GM12878 (cell line): ENCODE data around the gene KCNJ13. TPM values are rescaled to one million over a fixed set of nuclear protein-coding genes. Genes with fewer than 3 reads are reported as not detected.

ENCODE experiments used
- ATAC-seq: fragments of 200-7000 bp; cut with Tn5 transposase; 3 replicates; pipeline ENCODE4 v1.9.1; 2020; ENCODE audit warnings: mild to moderate bottlenecking, moderate library complexity
- BruUV-seq: library from RNA; stranded (reverse); fragments of 400-500 nt; replicated peaks from 2 replicates; lab custom pipeline; 2021; lab: Mats Ljungman, UMichigan
- CTCF ChIA-PET: fragments of 300-600 bp; sonication (Branson Sonifier 250); formaldehyde crosslinking; extraction: SDS; loops from one replicate; lab custom pipeline; 2021; ENCODE audit warnings: inconsistent platforms; lab: Yijun Ruan, JAX
- POLR2A ChIA-PET: fragments of 350-600 bp; formaldehyde crosslinking; extraction: SDS; loops from one replicate; lab custom pipeline; 2021; ENCODE audit warnings: inconsistent platforms; lab: Charles Lee
- RAD21 ChIA-PET: fragments of 300-600 bp; sonication (Branson Sonifier 250); formaldehyde crosslinking; loops from one replicate; lab custom pipeline; 2023; ENCODE audit warnings: antibody characterized with exemption; ENCODE audit not compliant: unreplicated experiment; lab: Charles Lee
- SMC1A ChIA-PET: fragments of 300-600 bp; sonication (Branson Sonifier 250); formaldehyde crosslinking; loops from one replicate; lab custom pipeline; 2023; ENCODE audit not compliant: unreplicated experiment, uncharacterized antibody; lab: Charles Lee
- DNase-seq: peaks from one replicate; pipeline ENCODE4 v3.0.0-alpha.2; 2011; ENCODE audit warnings: low read depth, low spot score
- FAIRE-seq: peaks from 3 replicates; lab custom pipeline; 2011; peaks lifted over from hg19 to GRCh38; lab: Jason Lieb, UNC
- H2AFZ ChIP-seq: 2 replicates; pipeline ENCODE4 v1.6.0; 2011; ENCODE audit warnings: low read depth, low read length, control low read depth; ENCODE audit not compliant: control insufficient read depth
- H3K27ac ChIP-seq: 2 replicates; pipeline ENCODE4 v1.5.1; 2011; ENCODE audit warnings: control low read depth; ENCODE audit not compliant: control insufficient read depth, insufficient read depth
- H3K27me3 ChIP-seq, 2 experiments: replicated peaks in 1 of 2; 2 replicates each; pipeline versions ENCODE4 v1.6.0 to v1.6.1; 2011; ENCODE audit warnings: low read length in 1 of 2; ENCODE audit not compliant: control insufficient read depth in 2 of 2, insufficient read depth in 2 of 2
- H3K36me3 ChIP-seq, 2 experiments: 2 replicates each; pipeline ENCODE4 v1.5.1; 2011; ENCODE audit warnings: low read length in 1 of 2; ENCODE audit not compliant: control insufficient read depth in 2 of 2, insufficient read depth in 2 of 2
- H3K4me1 ChIP-seq: 2 replicates; pipeline ENCODE4 v1.6.1; 2011; ENCODE audit warnings: mild to moderate bottlenecking, low read length, moderate library complexity, mixed read lengths; ENCODE audit not compliant: control insufficient read depth, insufficient read depth
- H3K4me2 ChIP-seq: 2 replicates; pipeline ENCODE4 v1.6.0; 2011; ENCODE audit warnings: control low read depth; ENCODE audit not compliant: control insufficient read depth, insufficient read depth
- H3K4me3 ChIP-seq: fragments of 200-600 bp; sonication (generic); 2 replicates; pipeline ENCODE4 v1.5.1; 2016
- H3K79me2 ChIP-seq: 2 replicates; pipeline ENCODE4 v1.6.0; 2011; ENCODE audit warnings: low read length; ENCODE audit not compliant: control insufficient read depth, insufficient read depth
- H3K9ac ChIP-seq: 2 replicates; pipeline ENCODE4 v1.8.0; 2011; ENCODE audit warnings: low read length, control low read depth, mixed read lengths; ENCODE audit not compliant: control insufficient read depth, insufficient read depth
- H3K9me3 ChIP-seq: replicated peaks from 3 replicates; pipeline ENCODE4 v1.5.1; 2011; ENCODE audit warnings: mild to moderate bottlenecking, low read length; ENCODE audit not compliant: control insufficient read depth, insufficient read depth
- H4K20me1 ChIP-seq: 2 replicates; pipeline ENCODE4 v1.6.0; 2011; ENCODE audit not compliant: control insufficient read depth, insufficient read depth
- BHLHE40 ChIP-seq, 2 experiments: fragments of 450-650 bp in 1 of 2; IDR thresholded peaks; 2 replicates each; pipeline ENCODE4 v1.6.1; 2011 to 2017; ENCODE audit warnings: low read depth in 2 of 2, borderline replicate concordance in 1 of 2, improper control_type of control experiment in 1 of 2, low read length in 1 of 2, mild to moderate bottlenecking in 1 of 2
- EGR1 ChIP-seq, 2 experiments: IDR thresholded peaks; 1 replicate in 1 of 2; 2 replicates in 1 of 2; pipeline ENCODE4 v1.6.1; 2011 to 2012; ENCODE audit warnings: low read depth in 2 of 2, low read length in 2 of 2, borderline replicate concordance in 1 of 2, mild to moderate bottlenecking in 1 of 2, moderate library complexity in 1 of 2
- KLF5 ChIP-seq: fragments of 450-650 bp; IDR thresholded peaks from 2 replicates; pipeline ENCODE4 v1.6.1; 2014; ENCODE audit warnings: mild to moderate bottlenecking; ENCODE audit not compliant: partially characterized antibody
- MEF2A ChIP-seq: IDR thresholded peaks from 2 replicates; pipeline ENCODE4 v1.6.1; 2011; ENCODE audit warnings: low read depth, mild to moderate bottlenecking, low read length, moderate library complexity; ENCODE audit not compliant: insufficient read depth
- NFYA ChIP-seq: IDR thresholded peaks from 2 replicates; pipeline ENCODE4 v1.6.1; 2011; ENCODE audit warnings: low read depth, mild to moderate bottlenecking, low read length, improper control_type of control experiment, borderline replicate concordance
- NRF1 ChIP-seq: conservative IDR thresholded peaks from 2 replicates; pipeline ENCODE4 v1.6.1; 2011; ENCODE audit warnings: mild to moderate bottlenecking, low read depth, low read length, improper control_type of control experiment
- PAX5 ChIP-seq: IDR thresholded peaks from 2 replicates; pipeline ENCODE4 v1.6.1; 2011; ENCODE audit warnings: low read depth, low read length, borderline replicate concordance
- REST ChIP-seq: IDR thresholded peaks from 2 replicates; pipeline ENCODE4 v1.6.1; 2012; ENCODE audit warnings: mild to moderate bottlenecking, low read depth, low read length
- SMARCA5 ChIP-seq: fragments of 450-650 bp; IDR thresholded peaks from 2 replicates; pipeline ENCODE4 v1.6.1; 2017; ENCODE audit warnings: mild to moderate bottlenecking
- YY1 ChIP-seq: IDR thresholded peaks from 2 replicates; pipeline ENCODE4 v1.6.1; 2011; ENCODE audit warnings: low read depth, mild to moderate bottlenecking, low read length
- WGBS: methylation state at CpG from one replicate; pipeline ENCODE4 v1.1.6; 2016; ENCODE audit warnings: low lambda C conversion rate; ENCODE audit not compliant: insufficient replicate concordance, insufficient coverage; ENCODE audit errors: missing lambda C conversion rate; 5-methylcytosine and 5-hydroxymethylcytosine counted together
- in situ Hi-C: fragments of 300-500 bp; cut with MboI; formaldehyde crosslinking; loops from 9 replicates; pipeline ENCODE4 v1.14.3; 2018; ENCODE audit warnings: mixed read lengths
- intact Hi-C: fragments of 100-400 bp; cut with micrococcal nuclease; formaldehyde crosslinking; loops from one replicate; pipeline ENCODE4 v1.14.2; 2022; ENCODE audit not compliant: unreplicated experiment
- polyA plus RNA-seq, 11 experiments: library from polyadenylated mRNA; depleted of rRNA in 4 of 11; unstranded in 6 of 11; stranded (reverse) in 5 of 11; fragments of >200 nt; fragmentation: Nextera tagmentation in 4 of 11; fragmentation: Illumina TruSeq in 1 of 11; extraction: Ambion mirVana in 4 of 11; extraction: Trizol in 1 of 11; gene quantifications; 1 replicate in 1 of 11; 2 replicates in 10 of 11; pipeline versions ENCODE4 v1.2.1 to v1.2.3, GENCODE V29; 2011 to 2016; ENCODE audit warnings: inconsistent platforms in 2 of 11, missing spikeins in 2 of 11, low read depth in 1 of 11
- total RNA-seq, 4 experiments: library from RNA; depleted of rRNA in 3 of 4; stranded (reverse); fragments of >200 nt in 3 of 4; fragmentation: Illumina TruSeq in 1 of 4; extraction: Trizol in 1 of 4; gene quantifications; 2 replicates each; pipeline versions ENCODE4 v1.2.1 to v1.2.3, GENCODE V29; 2013 to 2021

KCNJ13 gene
- total and polyA plus RNA-seq, 10 of the 15 experiments (the other 5 are each of a cell fraction or from before 2014, with no cell fraction given), result 0.24 to 0.68 (median 0.29) TPM; not detected in 7

DNA sequence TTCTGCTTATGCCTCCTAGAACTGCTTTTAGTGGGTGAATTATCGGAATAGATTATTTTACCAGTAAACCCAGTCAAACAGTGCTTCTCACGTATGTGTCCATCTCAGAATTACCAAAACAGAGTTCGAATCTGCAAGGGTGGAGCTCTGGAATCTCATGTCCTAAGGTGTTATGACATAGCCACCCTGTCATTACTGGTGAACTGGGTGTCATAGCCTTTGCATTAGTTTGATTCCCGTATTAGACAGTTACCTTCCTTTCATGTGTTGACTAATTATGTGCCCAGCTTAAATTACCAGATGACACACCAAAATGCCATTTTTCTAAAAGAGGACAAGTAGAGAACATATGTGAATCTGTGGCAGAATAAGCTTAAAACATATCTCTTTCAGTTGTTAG lies 15.2 kb upstream of the KCNJ13 start:
- intact Hi-C loops (no loop called here), in situ Hi-C loops (no loop called here)
- Histone ChIP-seq H3K79me2 (no peaks in the 10 kb centered on the region), H3K27ac (no peak overlapping the region), H3K4me2 (no peak overlapping the region), H3K27me3 (no peaks in the 10 kb centered on the region), H2AFZ (no peak overlapping the region)
- ATAC-seq (no peak), FAIRE-seq (no peak)
- ChIA-PET RAD21 (no interaction called here), SMC1A (interaction anchor here (0.8 to 1.2 kb wide), 3 partner anchors 12 to 18 kb away, joined by 3 to 4 read pairs (median 3); no protein-coding TSS in a partner anchor)
- 99% methylated on average over 4 of the region's 4 CpGs for WGBS
- no peak for TF ChIP-seq KLF5
- no peak for TF ChIP-seq REST
- TF ChIP-seq NFYA, result no peak
- no peak for TF ChIP-seq NRF1
- no peak for TF ChIP-seq YY1
- TF ChIP-seq PAX5, result no peak
- no peak for TF ChIP-seq SMARCA5
- no peak for TF ChIP-seq MEF2A
- no peak for TF ChIP-seq EGR1 (IDR thresholded peaks at IDR 0.05; ENCODE audit: borderline replicate concordance in 1 of 2, low read depth in 2 of 2, low read length in 2 of 2)
- TF ChIP-seq BHLHE40 (IDR thresholded peaks at IDR 0.05; ENCODE audit: borderline replicate concordance in 1 of 2, low read depth in 2 of 2, low read length in 1 of 2), result no peak
- TF ChIP-seq, all 136 proteins: peak for 0
- Histone ChIP-seq H3K9ac (no peak overlapping the region), H3K4me1 (no peaks in the 10 kb centered on the region), H3K4me3 (no peak overlapping the region), H3K36me3 (peaks cover 3 to 39% of the 10 kb centered on the region in 2 experiments), H4K20me1 (no peaks in the 10 kb centered on the region), H3K9me3 (no peaks in the 10 kb centered on the region)
- CTCF ChIA-PET, result no interaction called here
- no peak for DNase-seq
- POLR2A ChIA-PET, result no interaction called here
- BruUV-seq, result no TSS peak
